Measurements from ENCODE around the gene CAMTA1.
"Not testable (repeated sequence)": the region's sequence is repeated elsewhere in the genome, so short reads cannot be mapped to it uniquely, and the experiment has no call there.

The CAMTA1 gene

GRCh38 chr1:6785318-6785727 is at the start of gene CAMTA1:
Gene CAMTA1 (plus strand): TSS chr1:6785454. CDS start chr1:6785531, 77 bp downstream.
- no peak for DNase-seq (ENCODE audit: low read depth, low spot score)

GRCh38 chr1:6738987-6739676 is 46.1 kb upstream of the CAMTA1 start:
- DNase-seq (ENCODE audit: low read depth, low spot score): no peak

- DNase-seq (ENCODE audit: low read depth, low spot score): not testable (repeated sequence)
Measured at GRCh38 chr1:6742676-6743188, 42.5 kb upstream of the CAMTA1 start.

- no peak for DNase-seq (ENCODE audit: low read depth, low spot score)
Measured at GRCh38 chr1:6743189-6744101, 41.8 kb upstream of the CAMTA1 start.

DNA sequence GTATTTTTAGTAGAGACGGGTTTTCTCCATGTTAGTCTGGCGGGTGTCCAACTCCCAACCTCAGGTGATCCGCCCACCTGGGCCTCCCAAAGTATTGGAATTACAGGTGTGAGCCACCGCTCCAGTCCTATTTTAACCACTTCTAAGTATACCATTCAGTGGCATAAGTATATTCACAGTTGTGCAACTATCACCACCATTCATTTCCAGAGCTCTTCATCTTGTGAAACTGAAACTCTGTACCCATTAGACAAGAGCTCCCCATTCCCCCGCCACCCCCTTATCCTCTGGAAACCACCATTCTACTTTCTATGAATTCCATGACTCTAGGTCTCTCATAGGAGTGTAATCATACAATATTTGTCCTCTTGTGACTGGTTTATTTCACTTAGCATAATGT is 40.2 kb upstream of the CAMTA1 start:
- no peak for DNase-seq (ENCODE audit: low read depth, low spot score)

DNA sequence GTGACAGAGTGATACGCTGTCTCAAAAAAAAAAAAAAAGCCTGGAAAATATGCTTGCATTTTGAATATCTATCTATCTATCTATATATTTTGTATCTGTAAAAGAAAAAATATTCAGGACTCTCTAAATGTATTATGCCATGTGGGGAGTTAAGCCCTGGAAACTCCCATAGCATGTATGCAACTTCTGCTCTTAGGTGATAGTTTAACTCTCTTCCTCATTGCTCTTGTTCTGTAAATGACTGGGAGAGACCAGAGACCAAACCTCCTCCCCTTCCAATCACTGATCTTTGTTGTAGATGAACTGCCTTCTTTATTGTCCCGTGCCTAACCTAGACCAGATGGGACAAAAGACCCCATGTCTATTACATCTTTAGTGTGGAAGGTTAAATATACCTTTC is 37.6 kb upstream of the CAMTA1 start:
- no peak for DNase-seq (ENCODE audit: low read depth, low spot score)

DNA sequence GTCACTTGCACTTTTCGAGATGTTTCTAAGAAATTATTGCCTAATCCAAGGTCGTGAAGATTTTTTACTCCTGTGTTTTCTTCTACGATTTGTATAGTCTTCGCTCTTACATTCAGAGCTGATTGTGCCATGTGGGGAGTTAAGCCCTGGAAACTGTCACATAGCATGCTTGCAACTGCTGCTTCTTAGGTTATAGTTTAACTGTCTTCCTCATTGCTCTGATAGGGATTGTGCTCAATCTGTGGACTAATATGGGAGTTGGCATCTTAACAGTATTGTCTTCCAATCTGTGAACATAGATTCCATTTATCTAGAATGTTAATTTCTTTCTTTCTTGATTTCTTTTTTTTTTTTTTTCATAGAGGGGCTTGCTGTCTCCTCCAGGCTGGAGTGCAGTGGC is 34.8 kb upstream of the CAMTA1 start:
- DNase-seq (ENCODE audit: low read depth, low spot score): no peak

DNA sequence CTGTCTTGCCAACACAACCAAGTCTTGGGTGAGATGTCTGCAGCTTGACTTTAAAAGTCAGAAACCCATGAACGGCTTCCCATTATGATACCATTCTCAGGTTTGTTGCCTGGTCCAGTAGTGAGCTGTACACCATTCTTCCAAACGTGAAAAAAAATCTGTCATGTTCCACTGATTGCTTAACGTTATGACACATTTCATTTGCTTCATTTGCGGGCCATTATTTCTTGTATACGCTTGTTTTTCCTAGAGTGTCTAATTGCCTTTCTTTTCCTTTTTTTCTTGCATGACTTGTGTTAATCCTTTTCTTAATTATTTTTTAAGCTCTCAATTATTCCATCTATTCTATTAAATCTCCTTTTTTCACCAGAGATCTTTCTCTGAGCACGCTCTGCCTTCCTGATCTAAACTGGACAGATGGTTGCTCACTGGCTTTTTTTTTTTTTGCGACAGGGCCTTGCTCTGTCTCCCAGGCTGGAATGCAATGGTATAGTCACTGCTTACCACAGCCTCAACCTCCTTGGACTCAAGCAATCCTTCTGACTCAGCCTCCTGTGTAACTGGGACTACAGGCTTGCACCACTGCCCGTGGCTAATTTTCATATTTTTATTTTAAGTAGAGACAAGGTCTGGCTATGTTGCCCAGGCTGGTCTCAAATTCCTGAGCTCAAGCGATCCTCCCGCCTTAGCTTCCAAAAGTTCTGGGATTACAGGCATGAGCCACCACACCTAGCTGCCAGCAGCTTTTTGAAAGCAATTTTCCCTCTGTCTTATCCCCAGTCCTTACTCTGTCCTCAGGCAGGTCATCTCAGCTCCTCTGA is 31.7 kb upstream of the CAMTA1 start:
- no peak for DNase-seq (ENCODE audit: low read depth, low spot score)

DNA sequence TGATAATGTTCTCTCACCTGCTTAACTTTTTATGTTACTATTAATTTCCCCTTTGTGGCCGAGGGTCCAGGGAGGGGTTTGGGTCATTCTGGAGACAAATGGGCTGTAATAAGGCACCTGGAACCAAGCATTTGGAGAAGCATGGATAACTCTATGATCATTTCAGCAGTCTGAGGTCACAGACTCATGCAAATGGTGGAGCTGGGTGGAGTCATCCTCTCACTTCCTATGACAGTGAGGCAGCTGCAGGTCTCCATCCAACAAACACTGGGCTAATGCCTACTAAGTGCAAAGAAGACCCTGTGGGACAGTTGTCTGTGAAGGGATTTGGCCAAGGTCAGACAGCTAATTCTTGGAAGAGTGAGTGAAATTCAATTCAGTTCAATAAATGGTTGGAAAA is 28.8 kb upstream of the CAMTA1 start:
- DNase-seq (ENCODE audit: low read depth, low spot score): no peak

DNA sequence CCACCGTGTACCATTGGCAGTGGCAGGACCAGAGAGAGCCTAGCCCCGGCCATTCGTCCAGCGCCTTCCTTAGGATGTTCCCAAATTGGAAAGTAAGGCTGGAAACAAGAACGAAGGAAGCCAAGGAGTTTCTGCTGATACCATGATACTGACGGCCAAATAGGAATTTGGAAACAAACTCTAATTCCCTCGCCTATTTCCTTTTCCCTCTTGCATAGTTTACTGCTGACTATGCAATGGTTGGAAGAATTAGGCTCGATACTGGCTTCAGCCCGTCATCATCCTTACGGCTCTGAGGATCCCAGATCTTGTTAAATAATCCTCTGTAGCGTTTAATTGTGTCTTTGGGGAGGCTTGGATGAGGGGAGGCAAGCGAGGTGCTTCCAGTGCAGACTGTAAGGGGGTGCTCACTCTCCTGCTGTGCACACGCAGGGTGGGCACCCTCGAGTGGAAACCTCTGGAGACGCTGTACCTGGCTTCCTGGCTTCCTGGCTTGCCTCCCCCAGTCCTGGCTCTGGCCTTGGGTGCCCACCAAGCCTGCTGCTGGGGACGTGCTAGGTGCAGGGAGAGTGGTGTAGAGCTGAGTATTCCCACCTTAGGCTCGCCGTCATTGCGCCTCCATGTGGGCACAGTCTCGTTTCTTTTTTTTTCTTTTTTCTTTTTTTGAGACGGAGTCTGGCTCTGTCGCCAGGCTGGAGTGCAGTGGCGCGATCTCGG is 27.4 kb upstream of the CAMTA1 start:
- DNase-seq (ENCODE audit: low read depth, low spot score): no peak

GRCh38 chr1:6761196-6761737 is 24.0 kb upstream of the CAMTA1 start:
- no peak for DNase-seq (ENCODE audit: low read depth, low spot score)

GRCh38 chr1:6762060-6762459 is 23.2 kb upstream of the CAMTA1 start:
- DNase-seq (ENCODE audit: low read depth, low spot score): no peak

DNA sequence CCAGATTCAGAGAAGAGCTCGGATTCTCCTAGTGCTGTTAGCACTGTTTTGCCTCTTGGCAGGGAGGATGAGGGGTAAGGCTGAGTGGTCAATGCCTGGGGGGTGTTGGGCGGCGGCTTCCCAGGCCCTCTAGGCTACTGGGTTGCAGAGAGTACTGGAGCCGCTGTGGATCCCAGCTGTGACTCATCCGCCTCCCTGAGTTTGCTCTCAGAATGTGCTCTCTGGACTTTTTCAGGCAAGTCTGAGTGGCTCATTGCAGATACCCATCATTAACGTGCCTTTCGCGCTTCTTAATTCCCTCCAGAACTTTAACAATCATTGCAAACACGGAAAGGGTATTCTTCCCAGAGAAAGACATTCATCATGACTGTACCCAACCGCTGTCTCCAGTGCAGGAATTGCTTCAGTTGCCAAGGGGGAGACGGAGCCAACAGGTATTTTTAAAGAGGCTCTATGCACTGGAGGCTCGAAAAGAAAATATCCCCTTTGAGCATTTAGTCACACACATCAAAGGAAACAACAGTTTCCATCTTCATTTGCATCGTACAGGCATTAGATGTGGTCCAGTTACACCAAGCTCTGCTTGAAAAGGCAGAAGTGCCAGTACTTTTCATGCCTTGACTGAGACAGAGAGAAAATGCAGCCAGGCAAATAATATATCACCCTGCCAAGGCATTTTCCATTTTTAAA is 14.4 kb upstream of the CAMTA1 start:
- DNase-seq (ENCODE audit: low read depth, low spot score): no peak

DNA sequence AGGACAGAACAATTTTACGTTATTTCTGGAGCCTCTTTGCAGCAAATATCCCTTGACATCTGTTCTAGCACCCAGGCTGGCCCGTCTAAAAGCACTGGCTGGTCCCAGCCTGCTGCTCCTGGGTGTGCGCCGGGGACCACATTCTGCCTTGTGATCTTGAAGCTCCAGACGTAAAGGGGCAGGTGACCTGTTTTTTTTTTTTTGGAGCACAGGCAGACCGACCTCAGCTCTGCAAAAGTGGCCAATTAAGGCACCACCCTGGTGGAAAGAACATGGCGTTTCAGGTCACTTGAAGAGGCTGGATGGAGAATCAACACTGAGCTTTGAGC is 13.8 kb upstream of the CAMTA1 start:
- DNase-seq (ENCODE audit: low read depth, low spot score): no peak

GRCh38 chr1:6774381-6774780 is 10.9 kb upstream of the CAMTA1 start:
- no peak for DNase-seq (ENCODE audit: low read depth, low spot score)

- DNase-seq (ENCODE audit: low read depth, low spot score): no peak
Measured at GRCh38 chr1:6775261-6776043, 9.8 kb upstream of the CAMTA1 start.

GRCh38 chr1:6776389-6776788 is 8.9 kb upstream of the CAMTA1 start:
- DNase-seq (ENCODE audit: low read depth, low spot score): no peak

GRCh38 chr1:6776895-6777294 is 8.4 kb upstream of the CAMTA1 start:
- no peak for DNase-seq (ENCODE audit: low read depth, low spot score)

- no peak for DNase-seq (ENCODE audit: low read depth, low spot score)
Measured at GRCh38 chr1:6777813-6778212, 7.4 kb upstream of the CAMTA1 start.

Measured in iPS DF 19.7 (cell line).